Erythroblast (primary cell): ENCODE results near the gene ANKRD55.

Source experiments
- GATA1 ChIP-seq: IDR thresholded peaks from 2 replicates; pipeline ENCODE4 v1.6.1; 2011; ENCODE audit warnings: low read depth, mild to moderate bottlenecking, control low read depth, low read length, moderate library complexity
- POLR2A ChIP-seq: IDR thresholded peaks from 2 replicates; pipeline ENCODE4 v1.6.1; 2011; ENCODE audit warnings: mild to moderate bottlenecking, low read length

DNA sequence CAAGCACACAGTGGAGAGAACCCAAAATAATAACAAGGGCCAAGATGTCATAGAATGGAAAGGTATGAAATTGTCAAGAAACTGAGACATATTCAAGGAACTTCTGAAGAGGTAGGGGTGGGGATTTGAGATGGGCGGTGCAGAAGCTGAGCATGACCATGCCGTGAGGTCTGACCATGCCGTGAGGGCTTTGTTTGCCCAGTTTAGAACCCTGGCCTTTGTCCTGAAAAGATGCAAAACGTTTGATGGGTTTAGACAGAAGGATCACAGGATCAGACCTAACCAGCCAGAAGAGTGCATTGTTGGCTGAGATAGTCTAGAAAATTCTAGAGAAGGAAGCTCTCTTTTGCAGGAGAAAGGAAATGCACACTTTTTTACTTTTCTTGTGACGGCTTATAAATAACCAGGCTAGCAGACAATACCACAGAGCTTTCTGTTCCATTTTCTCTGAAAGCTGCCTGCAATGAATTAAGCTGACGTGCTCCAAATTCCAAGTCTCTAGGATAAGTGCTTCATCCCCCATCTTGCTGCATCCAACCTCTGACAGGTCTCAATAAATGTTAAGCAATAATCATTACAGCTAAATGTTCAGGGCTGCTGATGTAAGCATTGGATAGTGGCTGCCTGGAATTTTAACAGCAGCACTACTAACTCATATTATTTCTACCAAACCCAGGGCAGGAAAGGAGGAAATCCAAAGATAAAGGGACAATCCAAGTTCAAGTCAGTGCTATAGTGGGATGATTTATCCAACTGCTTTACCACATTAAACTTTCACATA, 127.4 kb downstream of the ANKRD55 start:
- no peak for TF ChIP-seq POLR2A
- TF ChIP-seq GATA1, result no peak
